Chondrocyte (in vitro differentiated cells): ENCODE data around the gene MORN1. TPM values are rescaled to one million over a fixed set of nuclear protein-coding genes. Genes with fewer than 3 reads are reported as not detected.

Experiments used
- DNase-seq: peaks from one replicate; pipeline ENCODE4 v3.0.0; 2021; ENCODE audit warnings: mixed read lengths, low spot score
- H3K27ac Mint-ChIP-seq: one replicate; pipeline ENCODE4 v1.8.0; 2021; ENCODE audit warnings: mild to moderate bottlenecking, moderate library complexity, mixed read lengths; ENCODE audit not compliant: unreplicated experiment
- H3K27me3 Mint-ChIP-seq: 2 replicates; pipeline ENCODE4 v1.8.0; 2021; ENCODE audit warnings: low read depth, mixed read lengths
- H3K36me3 Mint-ChIP-seq: 2 replicates; pipeline ENCODE4 v1.8.0; 2021; ENCODE audit warnings: low read depth, mixed read lengths
- H3K4me1 Mint-ChIP-seq: 2 replicates; pipeline ENCODE4 v1.8.0; 2021; ENCODE audit warnings: low read depth, mild to moderate bottlenecking, mixed read lengths
- H3K4me3 Mint-ChIP-seq: one replicate; pipeline ENCODE4 v1.8.0; 2021; ENCODE audit warnings: mild to moderate bottlenecking, moderate library complexity, mixed read lengths; ENCODE audit not compliant: unreplicated experiment
- H3K9me3 Mint-ChIP-seq: 2 replicates; pipeline ENCODE4 v1.8.0; 2021; ENCODE audit warnings: low read depth, mixed read lengths
- CTCF ChIP-seq: fragments of 200-600 bp; sonication (generic); IDR thresholded peaks from 2 replicates; pipeline ENCODE4 v1.5.0; 2021; ENCODE audit warnings: antibody characterized with exemption, mild to moderate bottlenecking, moderate library complexity
- total RNA-seq: library from RNA; stranded (reverse); gene quantifications from 3 replicates; pipeline ENCODE4 v1.2.1, GENCODE V29; 2021

The MORN1 gene
- total RNA-seq, 1 donor from 2014 or later = 6.7 TPM

GRCh38 chr1:2272686-2273400, 118.5 kb downstream of the MORN1 start:
- DNase-seq = peak; percentile 79
- no peaks in the 10 kb centered on the region for H3K27me3 Mint-ChIP-seq
- H3K4me1 Mint-ChIP-seq = peaks cover 72% of the 10 kb centered on the region
- H3K4me3 Mint-ChIP-seq = no peak overlapping the region
- H3K9me3 Mint-ChIP-seq = no peaks in the 10 kb centered on the region
- no peak for TF ChIP-seq CTCF
- H3K27ac Mint-ChIP-seq = peak overlapping the region; percentile 57
- peaks cover 3% of the 10 kb centered on the region for H3K36me3 Mint-ChIP-seq

GRCh38 chr1:2271841-2272655, 119.3 kb downstream of the MORN1 start:
- Mint-ChIP-seq H3K27me3 (no peaks in the 10 kb centered on the region), H3K4me1 (peaks cover 67% of the 10 kb centered on the region), H3K4me3 (no peak overlapping the region), H3K36me3 (no peaks in the 10 kb centered on the region), H3K9me3 (no peaks in the 10 kb centered on the region), H3K27ac (peak overlapping the region; percentile 93)
- TF ChIP-seq CTCF = no peak
- no peak for DNase-seq

Other genes starting within 250 kb of the MORN1 start
- gene FAAP20, start 196.8 kb downstream of the MORN1 start, total RNA-seq = 48.4 to 76.1 TPM (median 69.2 TPM) in 3 replicates
- 112 to 135 TPM (median 116 TPM) in 3 replicates for gene SKI, start 163.2 kb downstream of the MORN1 start, total RNA-seq
- gene RER1, start 287 bp upstream of the MORN1 start, total RNA-seq = 158 to 177 TPM (median 175 TPM) in 3 replicates
- 20.6 to 33.0 TPM (median 23.4 TPM) in 3 replicates for gene PEX10, start 21.0 kb upstream of the MORN1 start, total RNA-seq
- 2.4 to 3.4 TPM (median 3.2 TPM) in 3 replicates for gene PLCH2, start 84.7 kb upstream of the MORN1 start, total RNA-seq
- 19.6 to 32.6 TPM (median 20.5 TPM) in 3 replicates for gene PANK4, start 135.0 kb upstream of the MORN1 start, total RNA-seq
- gene HES5, start 138.7 kb upstream of the MORN1 start, total RNA-seq = not detected in 3 replicates
- 0.95 to 2.5 TPM (median 1.1 TPM) in 3 replicates for gene TNFRSF14, start 164.8 kb upstream of the MORN1 start, total RNA-seq
- 20.4 to 25.6 TPM (median 22.4 TPM) in 3 replicates for gene PRXL2B, start 195.2 kb upstream of the MORN1 start, total RNA-seq
- gene MMEL1, start 241.5 kb upstream of the MORN1 start, total RNA-seq = 0.62 to 0.92 TPM in 2 of 3 replicates, not detected in the other